OCI-LY1 (cell line): ENCODE measurements around the gene TPPP.
"Not testable (repeated sequence)": the region's sequence is repeated elsewhere in the genome, so short reads cannot be mapped to it uniquely, and the experiment has no call there.

ENCODE experiments used
- EZH2 ChIP-seq: fragments of 200-600 bp; sonication (generic), shearing (Covaris generic); IDR thresholded peaks from 2 replicates; pipeline ENCODE4 v1.8.0; 2017; ENCODE audit warnings: borderline replicate concordance, mixed run types, mild to moderate bottlenecking, antibody characterized with exemption, low read length, moderate library complexity, mixed read lengths
- TF ChIP-seq, protein P1 (sequence below): fragments of 200-600 bp; sonication (generic), shearing (Covaris generic); IDR thresholded peaks from 2 replicates; pipeline ENCODE4 v1.5.1; 2017; ENCODE audit warnings: mild to moderate bottlenecking, antibody characterized with exemption, low read length, moderate library complexity, mixed read lengths

- TF ChIP-seq, protein P1, sequence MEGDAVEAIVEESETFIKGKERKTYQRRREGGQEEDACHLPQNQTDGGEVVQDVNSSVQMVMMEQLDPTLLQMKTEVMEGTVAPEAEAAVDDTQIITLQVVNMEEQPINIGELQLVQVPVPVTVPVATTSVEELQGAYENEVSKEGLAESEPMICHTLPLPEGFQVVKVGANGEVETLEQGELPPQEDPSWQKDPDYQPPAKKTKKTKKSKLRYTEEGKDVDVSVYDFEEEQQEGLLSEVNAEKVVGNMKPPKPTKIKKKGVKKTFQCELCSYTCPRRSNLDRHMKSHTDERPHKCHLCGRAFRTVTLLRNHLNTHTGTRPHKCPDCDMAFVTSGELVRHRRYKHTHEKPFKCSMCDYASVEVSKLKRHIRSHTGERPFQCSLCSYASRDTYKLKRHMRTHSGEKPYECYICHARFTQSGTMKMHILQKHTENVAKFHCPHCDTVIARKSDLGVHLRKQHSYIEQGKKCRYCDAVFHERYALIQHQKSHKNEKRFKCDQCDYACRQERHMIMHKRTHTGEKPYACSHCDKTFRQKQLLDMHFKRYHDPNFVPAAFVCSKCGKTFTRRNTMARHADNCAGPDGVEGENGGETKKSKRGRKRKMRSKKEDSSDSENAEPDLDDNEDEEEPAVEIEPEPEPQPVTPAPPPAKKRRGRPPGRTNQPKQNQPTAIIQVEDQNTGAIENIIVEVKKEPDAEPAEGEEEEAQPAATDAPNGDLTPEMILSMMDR: not testable (repeated sequence)
- TF ChIP-seq EZH2: not testable (repeated sequence)
Measured at GRCh38 chr5:682216-682615, 10.9 kb downstream of the TPPP start.
